CD4-positive, alpha-beta T cell (primary cell): Measurements from ENCODE around the gene FAM13C. TPM values are rescaled to one million over a fixed set of nuclear protein-coding genes. Genes with fewer than 3 reads are reported as not detected.

Source experiments
- ATAC-seq: fragments of 200-7000 bp; cut with Tn5 transposase; one replicate; pipeline ENCODE4 v1.10.0; 2022; ENCODE audit warnings: mild to moderate bottlenecking; ENCODE audit not compliant: poor library complexity
- CTCF ChIA-PET: fragments of 350-600 bp; sonication (Branson Sonifier 250); formaldehyde crosslinking; loops from one replicate; lab custom pipeline; 2021; ENCODE audit warnings: antibody characterized with exemption, inconsistent platforms; lab: Charles Lee
- POLR2A ChIA-PET: fragments of 350-600 bp; sonication (Branson Sonifier 250); formaldehyde crosslinking; loops from one replicate; lab custom pipeline; 2021; ENCODE audit warnings: antibody characterized with exemption, inconsistent platforms; lab: Charles Lee
- DNase-seq, 14 experiments: peaks; one replicate each; pipeline ENCODE4 v3.0.0-alpha.2; 2013 to 2020; ENCODE audit warnings: mixed read lengths in 2 of 14
- H3K27ac ChIP-seq, 2 donors: one replicate each; pipeline versions ENCODE4 v1.5.1 to v1.7.0; 2013; ENCODE audit warnings: low read length in 2 of 2, low read depth in 1 of 2, mild to moderate bottlenecking in 1 of 2
- H3K27me3 ChIP-seq, 2 experiments: 1 replicate in 1 of 2; 2 replicates in 1 of 2; pipeline versions ENCODE4 v1.6.1 to v1.7.0; 2013; ENCODE audit warnings: low read length in 2 of 2, control low read depth in 1 of 2, mild to moderate bottlenecking in 1 of 2, moderate library complexity in 1 of 2; ENCODE audit not compliant: insufficient read depth in 2 of 2, control insufficient read depth in 1 of 2
- H3K36me3 ChIP-seq: one replicate; pipeline ENCODE4 v1.6.1; 2013; ENCODE audit warnings: low read length, control low read depth; ENCODE audit not compliant: insufficient read depth
- H3K4me1 ChIP-seq: one replicate; pipeline ENCODE4 v1.6.1; 2013; ENCODE audit warnings: low read length, control low read depth; ENCODE audit not compliant: insufficient read depth
- H3K4me3 ChIP-seq: one replicate; pipeline ENCODE4 v1.5.1; 2013; ENCODE audit warnings: mild to moderate bottlenecking, low read length, moderate library complexity
- H3K9me3 ChIP-seq, 2 experiments: 1 replicate in 1 of 2; 2 replicates in 1 of 2; pipeline versions ENCODE4 v1.6.1 to v1.7.0; 2013; ENCODE audit warnings: low read length in 2 of 2, mild to moderate bottlenecking in 2 of 2, control low read depth in 1 of 2, moderate library complexity in 1 of 2; ENCODE audit not compliant: control insufficient read depth in 1 of 2, insufficient read depth in 1 of 2
- H3K27ac Mint-ChIP-seq: one replicate; pipeline ENCODE4 v1.8.0; 2020; ENCODE audit warnings: mixed read lengths
- H3K27me3 Mint-ChIP-seq: one replicate; pipeline ENCODE4 v1.8.0; 2021; ENCODE audit warnings: mixed read lengths
- H3K36me3 Mint-ChIP-seq: one replicate; pipeline ENCODE4 v1.8.0; 2021; ENCODE audit warnings: low read depth, mixed read lengths
- H3K4me1 Mint-ChIP-seq: one replicate; pipeline ENCODE4 v1.8.0; 2021; ENCODE audit warnings: low read depth, mixed read lengths
- H3K4me3 Mint-ChIP-seq: one replicate; pipeline ENCODE4 v1.8.0; 2020; ENCODE audit warnings: mild to moderate bottlenecking, mixed read lengths
- H3K9me3 Mint-ChIP-seq: one replicate; pipeline ENCODE4 v1.8.0; 2020; ENCODE audit warnings: mixed read lengths
- intact Hi-C, 2 experiments: fragments of 100-400 bp; cut with DNase I in 1 of 2; cut with micrococcal nuclease in 1 of 2; formaldehyde crosslinking; loops; one replicate each; pipeline versions ENCODE4 v1.15.1 to v1.9.0; 2023 to 2025; cut with DNase I, micrococcal nuclease
- total RNA-seq, 174 experiments: library from RNA in 2 of 174; stranded (reverse) in 2 of 174; gene quantifications; one replicate each; pipeline ENCODE4 v1.2.3 and lab custom pipeline; 2021 to 2026
- TF ChIP-seq, protein P1 (sequence below): fragments of 200-600 bp; IDR thresholded peaks from one replicate; pipeline ENCODE4 v1.8.0; 2022; ENCODE audit warnings: antibody characterized with exemption, mild to moderate bottlenecking

The FAM13C gene
- total RNA-seq, 2 experiments from 2014 or later = not detected

GRCh38 chr10:59283456-59284091 lies 78.8 kb downstream of the FAM13C start:
- H3K27me3 Mint-ChIP-seq = no peaks in the 10 kb centered on the region
- TF ChIP-seq, protein P1, sequence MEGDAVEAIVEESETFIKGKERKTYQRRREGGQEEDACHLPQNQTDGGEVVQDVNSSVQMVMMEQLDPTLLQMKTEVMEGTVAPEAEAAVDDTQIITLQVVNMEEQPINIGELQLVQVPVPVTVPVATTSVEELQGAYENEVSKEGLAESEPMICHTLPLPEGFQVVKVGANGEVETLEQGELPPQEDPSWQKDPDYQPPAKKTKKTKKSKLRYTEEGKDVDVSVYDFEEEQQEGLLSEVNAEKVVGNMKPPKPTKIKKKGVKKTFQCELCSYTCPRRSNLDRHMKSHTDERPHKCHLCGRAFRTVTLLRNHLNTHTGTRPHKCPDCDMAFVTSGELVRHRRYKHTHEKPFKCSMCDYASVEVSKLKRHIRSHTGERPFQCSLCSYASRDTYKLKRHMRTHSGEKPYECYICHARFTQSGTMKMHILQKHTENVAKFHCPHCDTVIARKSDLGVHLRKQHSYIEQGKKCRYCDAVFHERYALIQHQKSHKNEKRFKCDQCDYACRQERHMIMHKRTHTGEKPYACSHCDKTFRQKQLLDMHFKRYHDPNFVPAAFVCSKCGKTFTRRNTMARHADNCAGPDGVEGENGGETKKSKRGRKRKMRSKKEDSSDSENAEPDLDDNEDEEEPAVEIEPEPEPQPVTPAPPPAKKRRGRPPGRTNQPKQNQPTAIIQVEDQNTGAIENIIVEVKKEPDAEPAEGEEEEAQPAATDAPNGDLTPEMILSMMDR = no peak
- POLR2A ChIA-PET = no interaction called here

DNA sequence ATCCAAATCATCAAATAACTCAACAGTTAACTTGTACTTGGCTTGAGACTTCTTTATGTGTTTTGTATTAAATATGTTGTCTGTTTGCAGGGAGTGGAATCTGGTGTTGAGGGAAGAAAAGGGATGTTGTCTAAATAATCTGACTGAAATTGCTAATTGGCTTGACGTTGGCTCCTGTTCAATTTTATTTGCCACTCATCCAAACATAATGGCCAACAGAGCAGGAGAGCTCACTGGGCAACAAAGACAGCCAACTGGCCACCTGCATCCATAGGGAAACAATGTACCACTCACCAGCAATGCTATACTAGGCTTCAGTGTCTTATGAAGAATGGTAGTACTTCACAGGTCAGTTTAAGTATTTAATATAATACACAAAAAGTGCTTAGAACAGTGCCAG lies 80.5 kb downstream of the FAM13C start:
- Mint-ChIP-seq H3K27me3 (no peaks in the 10 kb centered on the region), H3K36me3 (no peaks in the 10 kb centered on the region), H3K27ac (no peak overlapping the region), H3K4me3 (no peak overlapping the region), H3K4me1 (no peaks in the 10 kb centered on the region), H3K9me3 (no peaks in the 10 kb centered on the region)
- TF ChIP-seq, protein P1 = no peak
- ATAC-seq = no peak
- Histone ChIP-seq H3K27me3 (no peaks in the 10 kb centered on the region), H3K27ac (no peak overlapping the region), H3K4me3 (no peak overlapping the region), H3K4me1 (no peaks in the 10 kb centered on the region), H3K36me3 (no peaks in the 10 kb centered on the region), H3K9me3 (peaks cover 0 to 4% of the 10 kb centered on the region in 2 experiments)
- intact Hi-C loops = no loop called here
- CTCF ChIA-PET = no interaction called here
- POLR2A ChIA-PET = no interaction called here
- no peak for DNase-seq

More at GRCh38 chr10:59283456-59284091, 78.8 kb downstream of the FAM13C start:
- H3K36me3 Mint-ChIP-seq = no peaks in the 10 kb centered on the region
- Histone ChIP-seq H3K4me3 (no peak overlapping the region), H3K9me3 (peaks cover 0 to 4% of the 10 kb centered on the region in 2 experiments), H3K27ac (no peak overlapping the region), H3K27me3 (no peaks in the 10 kb centered on the region), H3K36me3 (no peaks in the 10 kb centered on the region), H3K4me1 (no peaks in the 10 kb centered on the region)
- DNase-seq (no peak), ATAC-seq (no peak)
- CTCF ChIA-PET = no interaction called here
- no peak overlapping the region for H3K4me3 Mint-ChIP-seq
- H3K27ac Mint-ChIP-seq = no peak overlapping the region
- H3K4me1 Mint-ChIP-seq = no peaks in the 10 kb centered on the region
- H3K9me3 Mint-ChIP-seq = no peaks in the 10 kb centered on the region
- intact Hi-C loops = no loop called here

DNA sequence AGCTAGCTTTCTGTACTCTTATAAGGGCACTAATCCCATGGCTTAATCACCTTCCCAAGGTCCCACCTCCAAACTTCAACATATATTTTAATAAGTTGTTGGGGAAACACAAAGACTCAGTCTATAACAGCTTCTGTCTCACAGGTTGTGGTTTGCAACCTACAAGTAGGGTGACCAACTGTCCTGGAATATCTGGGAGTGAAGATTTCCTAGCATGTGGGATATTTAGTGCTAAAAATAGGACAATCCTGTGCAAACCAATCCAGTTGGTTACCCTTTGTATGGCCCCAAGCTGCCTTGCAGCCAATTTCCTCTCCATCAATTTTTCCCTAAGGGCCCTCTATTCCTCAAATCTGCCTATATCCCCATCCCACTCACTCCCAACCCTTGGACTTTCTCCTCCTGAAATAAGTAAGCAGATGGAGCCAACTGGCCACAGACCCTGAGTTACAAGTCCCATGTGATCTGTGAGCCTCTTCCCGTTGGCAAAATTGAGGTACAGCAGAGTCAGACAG lies 82.3 kb downstream of the FAM13C start:
- TF ChIP-seq, protein P1 = no peak
- ChIA-PET CTCF (no interaction called here), POLR2A (no interaction called here)
- Histone ChIP-seq H3K27ac (no peak overlapping the region), H3K36me3 (no peaks in the 10 kb centered on the region), H3K4me1 (no peaks in the 10 kb centered on the region), H3K27me3 (no peaks in the 10 kb centered on the region), H3K9me3 (peaks cover 0 to 4% of the 10 kb centered on the region in 2 experiments), H3K4me3 (no peak overlapping the region)
- H3K27ac Mint-ChIP-seq = no peak overlapping the region
- H3K27me3 Mint-ChIP-seq = no peaks in the 10 kb centered on the region
- DNase-seq (no peak), ATAC-seq (no peak)
- H3K9me3 Mint-ChIP-seq = no peaks in the 10 kb centered on the region
- no peak overlapping the region for H3K4me3 Mint-ChIP-seq
- intact Hi-C loops = no loop called here
- no peaks in the 10 kb centered on the region for H3K36me3 Mint-ChIP-seq
- no peaks in the 10 kb centered on the region for H3K4me1 Mint-ChIP-seq
